C4-2B (cell line): ENCODE data around the gene JHY.

Experiments
- H3K27ac ChIP-seq: fragments of 450-650 bp; 2 replicates; pipeline ENCODE4 v1.5.1; 2017
- ZFX ChIP-seq: fragments of 450-650 bp; IDR thresholded peaks from 2 replicates; pipeline ENCODE4 v1.6.1; 2017
- TF ChIP-seq, protein P1 (sequence below): fragments of 450-650 bp; conservative IDR thresholded peaks from 2 replicates; pipeline ENCODE4 v1.5.1; 2017; ENCODE audit warnings: mild to moderate bottlenecking

The JHY gene

DNA sequence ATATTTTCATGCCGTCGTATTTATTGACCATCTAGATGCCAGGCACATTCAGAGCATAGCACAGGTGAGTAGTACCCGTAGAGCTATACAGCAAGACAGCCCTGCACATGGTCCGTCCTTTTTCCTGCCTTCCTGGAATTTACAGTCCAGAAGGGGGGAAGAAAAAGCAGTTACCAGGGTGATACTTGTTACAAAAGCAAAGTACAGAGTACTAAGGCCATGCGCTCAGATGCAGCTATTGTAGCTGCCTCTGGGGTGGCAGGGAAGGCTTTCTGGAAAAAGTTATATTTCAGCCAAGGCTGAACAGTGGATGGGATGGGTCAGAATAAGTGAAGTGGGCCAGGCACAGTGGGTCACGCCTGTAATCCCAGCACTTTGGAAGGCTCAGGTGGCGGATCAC, 36.2 kb downstream of the JHY start:
- TF ChIP-seq, protein P1, sequence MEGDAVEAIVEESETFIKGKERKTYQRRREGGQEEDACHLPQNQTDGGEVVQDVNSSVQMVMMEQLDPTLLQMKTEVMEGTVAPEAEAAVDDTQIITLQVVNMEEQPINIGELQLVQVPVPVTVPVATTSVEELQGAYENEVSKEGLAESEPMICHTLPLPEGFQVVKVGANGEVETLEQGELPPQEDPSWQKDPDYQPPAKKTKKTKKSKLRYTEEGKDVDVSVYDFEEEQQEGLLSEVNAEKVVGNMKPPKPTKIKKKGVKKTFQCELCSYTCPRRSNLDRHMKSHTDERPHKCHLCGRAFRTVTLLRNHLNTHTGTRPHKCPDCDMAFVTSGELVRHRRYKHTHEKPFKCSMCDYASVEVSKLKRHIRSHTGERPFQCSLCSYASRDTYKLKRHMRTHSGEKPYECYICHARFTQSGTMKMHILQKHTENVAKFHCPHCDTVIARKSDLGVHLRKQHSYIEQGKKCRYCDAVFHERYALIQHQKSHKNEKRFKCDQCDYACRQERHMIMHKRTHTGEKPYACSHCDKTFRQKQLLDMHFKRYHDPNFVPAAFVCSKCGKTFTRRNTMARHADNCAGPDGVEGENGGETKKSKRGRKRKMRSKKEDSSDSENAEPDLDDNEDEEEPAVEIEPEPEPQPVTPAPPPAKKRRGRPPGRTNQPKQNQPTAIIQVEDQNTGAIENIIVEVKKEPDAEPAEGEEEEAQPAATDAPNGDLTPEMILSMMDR = no peak
- TF ChIP-seq ZFX = no peak
- no peak overlapping the region for H3K27ac ChIP-seq

DNA sequence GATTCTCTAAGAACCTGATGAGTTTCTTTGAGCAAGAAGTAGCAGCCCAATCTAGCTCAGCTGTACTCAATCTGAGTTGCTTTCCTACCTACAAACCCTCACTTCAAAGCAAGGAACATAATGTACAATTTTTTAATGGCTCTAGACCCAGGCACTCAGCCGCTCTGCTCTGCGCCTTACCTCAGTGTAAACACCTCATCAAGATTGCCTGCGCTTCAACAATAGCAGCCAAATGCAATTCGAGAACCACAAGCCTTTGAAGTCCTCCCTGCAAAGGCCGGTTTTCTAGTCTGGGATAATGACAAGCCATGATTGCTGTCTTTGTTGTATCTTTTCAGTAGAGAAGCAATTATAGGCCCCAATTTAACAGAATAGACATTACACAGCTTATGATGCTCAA, 38.0 kb downstream of the JHY start:
- TF ChIP-seq ZFX = no peak
- TF ChIP-seq, protein P1 = no peak
- no peak overlapping the region for H3K27ac ChIP-seq

DNA sequence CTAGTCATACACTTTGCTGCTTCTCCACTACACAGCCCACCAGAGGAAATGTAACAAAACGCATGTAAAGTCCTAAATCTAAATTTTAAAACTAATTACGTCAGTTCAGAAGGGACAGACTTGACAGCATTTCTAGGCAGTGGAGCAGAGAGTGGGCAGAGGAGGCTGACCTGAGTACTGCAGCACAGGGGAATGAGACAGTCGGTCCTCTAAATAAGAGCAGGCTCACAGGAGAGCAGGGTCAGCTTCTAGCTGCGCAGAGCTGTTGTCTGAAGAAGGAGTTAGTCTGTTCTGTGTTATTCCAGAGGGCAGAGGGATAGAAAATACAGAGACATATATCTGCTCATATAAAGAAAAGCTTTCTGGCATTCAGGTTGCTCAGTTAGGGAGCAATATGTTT, 40.3 kb downstream of the JHY start:
- H3K27ac ChIP-seq = no peak overlapping the region
- TF ChIP-seq ZFX = no peak
- TF ChIP-seq, protein P1 = no peak

DNA sequence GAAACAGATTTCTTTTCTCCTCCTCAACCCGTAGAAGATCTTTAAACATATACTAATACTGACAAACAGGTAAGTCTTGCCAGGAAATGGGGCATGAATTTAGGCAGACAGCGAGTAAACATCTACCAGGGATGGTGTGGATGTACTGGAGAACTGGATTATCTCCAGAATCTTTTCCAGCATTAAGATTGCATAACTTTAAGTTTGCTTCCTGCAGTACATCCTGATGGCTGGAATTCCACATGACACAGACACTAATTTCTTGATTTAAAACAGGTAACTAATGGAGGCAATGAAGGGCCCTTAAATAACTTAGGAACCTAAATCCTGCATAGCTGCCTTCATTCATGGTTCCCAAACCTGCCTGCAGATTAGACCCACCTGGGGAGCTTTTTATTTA, 40.7 kb downstream of the JHY start:
- TF ChIP-seq, protein P1 = no peak
- TF ChIP-seq ZFX = no peak
- no peak overlapping the region for H3K27ac ChIP-seq

DNA sequence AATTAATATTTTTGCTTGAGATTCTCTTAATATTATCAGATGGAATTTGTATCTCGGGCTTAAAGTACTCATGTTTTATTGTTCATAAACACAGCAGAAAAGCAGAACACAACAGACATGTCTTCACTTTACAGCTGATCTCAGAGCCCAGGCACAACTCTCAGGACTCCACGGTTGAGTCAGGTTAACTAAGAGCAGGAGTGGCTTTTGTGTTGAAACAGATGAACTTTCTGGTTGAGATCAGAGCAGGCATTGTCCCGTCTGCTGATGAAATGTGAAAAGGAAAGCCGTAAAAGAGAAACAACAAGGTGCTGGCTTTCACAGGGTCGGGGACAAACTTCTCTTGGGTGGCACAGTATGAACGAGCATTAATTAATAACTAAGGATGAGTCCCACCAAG, 49.0 kb downstream of the JHY start:
- no peak for TF ChIP-seq ZFX
- no peak overlapping the region for H3K27ac ChIP-seq

DNA sequence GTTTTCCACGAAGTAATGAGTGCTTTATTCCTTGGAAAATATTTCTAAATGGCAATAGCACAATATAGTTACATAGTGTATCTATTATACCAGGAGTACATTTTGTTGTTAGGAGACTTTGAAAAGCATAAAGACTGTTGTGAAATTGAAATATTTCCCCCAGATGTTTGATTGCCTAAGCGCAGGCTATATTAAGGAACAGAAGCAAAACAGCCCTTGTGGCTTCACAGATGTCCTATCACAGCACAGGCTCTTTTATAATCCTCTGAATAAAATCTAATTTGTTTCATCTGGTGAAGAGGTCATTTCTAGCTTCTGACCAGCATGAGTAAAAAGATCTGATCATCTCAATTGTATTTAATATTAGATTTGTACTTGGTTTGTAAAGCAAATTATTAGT, 50.9 kb downstream of the JHY start:
- TF ChIP-seq, protein P1 = no peak
- no peak for TF ChIP-seq ZFX
- H3K27ac ChIP-seq = no peak overlapping the region

DNA sequence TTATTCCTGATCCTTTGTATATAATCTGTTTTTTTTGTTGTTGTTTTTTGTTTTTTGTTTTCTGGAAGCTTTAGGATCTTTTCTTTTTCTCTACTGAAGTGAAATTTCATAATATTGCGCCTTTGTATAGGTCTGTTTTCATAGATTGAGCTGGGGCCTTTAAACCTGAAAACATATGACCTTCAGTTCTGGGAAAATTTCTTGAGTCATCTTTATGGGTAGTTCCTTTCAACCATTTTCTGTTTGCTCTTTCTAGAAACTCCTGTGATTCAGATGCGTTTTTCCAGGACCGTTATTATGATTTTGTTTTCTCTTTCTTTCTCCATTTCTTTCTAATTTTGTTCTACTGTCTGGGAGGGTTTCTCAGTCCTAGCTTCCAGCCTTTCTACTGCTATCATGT, 55.4 kb downstream of the JHY start:
- TF ChIP-seq, protein P1 = no peak
- TF ChIP-seq ZFX = no peak

DNA sequence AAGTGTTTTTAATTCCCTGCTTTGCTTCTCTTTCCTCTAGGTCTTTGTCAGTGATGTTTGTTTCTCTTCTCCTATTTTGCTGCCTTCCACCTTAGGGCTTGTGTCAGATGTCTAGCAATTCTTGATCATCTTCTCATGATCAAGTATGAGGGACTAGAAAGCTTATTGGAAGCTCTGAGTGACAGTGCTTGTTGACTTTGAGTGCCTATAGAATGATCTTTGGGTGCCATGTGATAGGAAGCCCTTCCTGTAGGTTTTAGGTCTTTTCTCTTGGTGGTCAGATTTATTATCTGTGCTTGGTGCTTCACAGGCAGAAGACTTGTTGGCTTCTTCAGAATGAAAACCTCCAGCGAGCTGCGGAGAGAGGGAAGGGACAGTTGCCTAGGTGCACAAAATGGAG, 56.0 kb downstream of the JHY start:
- H3K27ac ChIP-seq = no peak overlapping the region
- TF ChIP-seq, protein P1 = no peak
- no peak for TF ChIP-seq ZFX

More for the DNA sequence above, 55.4 kb downstream of the JHY start:
- H3K27ac ChIP-seq = no peak overlapping the region
